ENCODE data around the gene AGBL4.

DNA sequence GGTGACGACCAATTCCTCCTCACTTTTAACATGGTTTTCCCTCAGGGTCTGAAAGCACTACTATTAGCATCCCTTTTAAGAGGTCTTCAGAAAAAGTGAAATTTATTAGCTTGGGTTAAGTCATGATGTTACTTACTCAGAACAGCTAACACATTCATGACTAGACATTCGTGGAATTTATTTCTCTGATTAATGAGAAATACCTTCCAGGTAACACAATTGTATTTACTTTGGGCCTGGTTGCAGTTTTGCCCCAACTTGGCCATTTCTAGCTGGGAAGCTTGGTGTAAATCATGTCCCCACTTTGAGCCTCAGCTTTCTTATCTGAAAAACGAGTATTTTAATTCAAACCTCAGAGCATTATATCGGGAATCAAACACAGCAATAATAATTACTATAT is 1432.6 kb downstream of the AGBL4 start:
- TF ChIP-seq, protein P1, sequence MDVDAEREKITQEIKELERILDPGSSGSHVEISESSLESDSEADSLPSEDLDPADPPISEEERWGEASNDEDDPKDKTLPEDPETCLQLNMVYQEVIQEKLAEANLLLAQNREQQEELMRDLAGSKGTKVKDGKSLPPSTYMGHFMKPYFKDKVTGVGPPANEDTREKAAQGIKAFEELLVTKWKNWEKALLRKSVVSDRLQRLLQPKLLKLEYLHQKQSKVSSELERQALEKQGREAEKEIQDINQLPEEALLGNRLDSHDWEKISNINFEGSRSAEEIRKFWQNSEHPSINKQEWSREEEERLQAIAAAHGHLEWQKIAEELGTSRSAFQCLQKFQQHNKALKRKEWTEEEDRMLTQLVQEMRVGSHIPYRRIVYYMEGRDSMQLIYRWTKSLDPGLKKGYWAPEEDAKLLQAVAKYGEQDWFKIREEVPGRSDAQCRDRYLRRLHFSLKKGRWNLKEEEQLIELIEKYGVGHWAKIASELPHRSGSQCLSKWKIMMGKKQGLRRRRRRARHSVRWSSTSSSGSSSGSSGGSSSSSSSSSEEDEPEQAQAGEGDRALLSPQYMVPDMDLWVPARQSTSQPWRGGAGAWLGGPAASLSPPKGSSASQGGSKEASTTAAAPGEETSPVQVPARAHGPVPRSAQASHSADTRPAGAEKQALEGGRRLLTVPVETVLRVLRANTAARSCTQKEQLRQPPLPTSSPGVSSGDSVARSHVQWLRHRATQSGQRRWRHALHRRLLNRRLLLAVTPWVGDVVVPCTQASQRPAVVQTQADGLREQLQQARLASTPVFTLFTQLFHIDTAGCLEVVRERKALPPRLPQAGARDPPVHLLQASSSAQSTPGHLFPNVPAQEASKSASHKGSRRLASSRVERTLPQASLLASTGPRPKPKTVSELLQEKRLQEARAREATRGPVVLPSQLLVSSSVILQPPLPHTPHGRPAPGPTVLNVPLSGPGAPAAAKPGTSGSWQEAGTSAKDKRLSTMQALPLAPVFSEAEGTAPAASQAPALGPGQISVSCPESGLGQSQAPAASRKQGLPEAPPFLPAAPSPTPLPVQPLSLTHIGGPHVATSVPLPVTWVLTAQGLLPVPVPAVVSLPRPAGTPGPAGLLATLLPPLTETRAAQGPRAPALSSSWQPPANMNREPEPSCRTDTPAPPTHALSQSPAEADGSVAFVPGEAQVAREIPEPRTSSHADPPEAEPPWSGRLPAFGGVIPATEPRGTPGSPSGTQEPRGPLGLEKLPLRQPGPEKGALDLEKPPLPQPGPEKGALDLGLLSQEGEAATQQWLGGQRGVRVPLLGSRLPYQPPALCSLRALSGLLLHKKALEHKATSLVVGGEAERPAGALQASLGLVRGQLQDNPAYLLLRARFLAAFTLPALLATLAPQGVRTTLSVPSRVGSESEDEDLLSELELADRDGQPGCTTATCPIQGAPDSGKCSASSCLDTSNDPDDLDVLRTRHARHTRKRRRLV (CRISPR knock-in tag; IDR thresholded peaks at IDR 0.05) = no peak
- TF ChIP-seq, protein P2, sequence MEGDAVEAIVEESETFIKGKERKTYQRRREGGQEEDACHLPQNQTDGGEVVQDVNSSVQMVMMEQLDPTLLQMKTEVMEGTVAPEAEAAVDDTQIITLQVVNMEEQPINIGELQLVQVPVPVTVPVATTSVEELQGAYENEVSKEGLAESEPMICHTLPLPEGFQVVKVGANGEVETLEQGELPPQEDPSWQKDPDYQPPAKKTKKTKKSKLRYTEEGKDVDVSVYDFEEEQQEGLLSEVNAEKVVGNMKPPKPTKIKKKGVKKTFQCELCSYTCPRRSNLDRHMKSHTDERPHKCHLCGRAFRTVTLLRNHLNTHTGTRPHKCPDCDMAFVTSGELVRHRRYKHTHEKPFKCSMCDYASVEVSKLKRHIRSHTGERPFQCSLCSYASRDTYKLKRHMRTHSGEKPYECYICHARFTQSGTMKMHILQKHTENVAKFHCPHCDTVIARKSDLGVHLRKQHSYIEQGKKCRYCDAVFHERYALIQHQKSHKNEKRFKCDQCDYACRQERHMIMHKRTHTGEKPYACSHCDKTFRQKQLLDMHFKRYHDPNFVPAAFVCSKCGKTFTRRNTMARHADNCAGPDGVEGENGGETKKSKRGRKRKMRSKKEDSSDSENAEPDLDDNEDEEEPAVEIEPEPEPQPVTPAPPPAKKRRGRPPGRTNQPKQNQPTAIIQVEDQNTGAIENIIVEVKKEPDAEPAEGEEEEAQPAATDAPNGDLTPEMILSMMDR (CRISPR knock-in tag; IDR thresholded peaks at IDR 0.05) = no peak
- TF ChIP-seq, protein P3, sequence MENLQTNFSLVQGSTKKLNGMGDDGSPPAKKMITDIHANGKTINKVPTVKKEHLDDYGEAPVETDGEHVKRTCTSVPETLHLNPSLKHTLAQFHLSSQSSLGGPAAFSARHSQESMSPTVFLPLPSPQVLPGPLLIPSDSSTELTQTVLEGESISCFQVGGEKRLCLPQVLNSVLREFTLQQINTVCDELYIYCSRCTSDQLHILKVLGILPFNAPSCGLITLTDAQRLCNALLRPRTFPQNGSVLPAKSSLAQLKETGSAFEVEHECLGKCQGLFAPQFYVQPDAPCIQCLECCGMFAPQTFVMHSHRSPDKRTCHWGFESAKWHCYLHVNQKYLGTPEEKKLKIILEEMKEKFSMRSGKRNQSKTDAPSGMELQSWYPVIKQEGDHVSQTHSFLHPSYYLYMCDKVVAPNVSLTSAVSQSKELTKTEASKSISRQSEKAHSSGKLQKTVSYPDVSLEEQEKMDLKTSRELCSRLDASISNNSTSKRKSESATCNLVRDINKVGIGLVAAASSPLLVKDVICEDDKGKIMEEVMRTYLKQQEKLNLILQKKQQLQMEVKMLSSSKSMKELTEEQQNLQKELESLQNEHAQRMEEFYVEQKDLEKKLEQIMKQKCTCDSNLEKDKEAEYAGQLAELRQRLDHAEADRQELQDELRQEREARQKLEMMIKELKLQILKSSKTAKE (CRISPR knock-in tag; IDR thresholded peaks at IDR 0.05; ENCODE audit: borderline replicate concordance) = no peak
- no peak for TF ChIP-seq TBL1XR1 (IDR thresholded peaks at IDR 0.05; ENCODE audit: borderline replicate concordance, low read length, partially characterized antibody)
- TF ChIP-seq, protein P4, sequence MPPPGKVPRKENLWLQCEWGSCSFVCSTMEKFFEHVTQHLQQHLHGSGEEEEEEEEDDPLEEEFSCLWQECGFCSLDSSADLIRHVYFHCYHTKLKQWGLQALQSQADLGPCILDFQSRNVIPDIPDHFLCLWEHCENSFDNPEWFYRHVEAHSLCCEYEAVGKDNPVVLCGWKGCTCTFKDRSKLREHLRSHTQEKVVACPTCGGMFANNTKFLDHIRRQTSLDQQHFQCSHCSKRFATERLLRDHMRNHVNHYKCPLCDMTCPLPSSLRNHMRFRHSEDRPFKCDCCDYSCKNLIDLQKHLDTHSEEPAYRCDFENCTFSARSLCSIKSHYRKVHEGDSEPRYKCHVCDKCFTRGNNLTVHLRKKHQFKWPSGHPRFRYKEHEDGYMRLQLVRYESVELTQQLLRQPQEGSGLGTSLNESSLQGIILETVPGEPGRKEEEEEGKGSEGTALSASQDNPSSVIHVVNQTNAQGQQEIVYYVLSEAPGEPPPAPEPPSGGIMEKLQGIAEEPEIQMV (CRISPR knock-in tag; IDR thresholded peaks at IDR 0.05; ENCODE audit: low read depth) = no peak
- no peak for TF ChIP-seq SMAD3 (CRISPR knock-in tag; IDR thresholded peaks at IDR 0.05)
- no peak for TF ChIP-seq SOX6 (IDR thresholded peaks at IDR 0.05)
- TF ChIP-seq SOX6 (CRISPR knock-in tag; IDR thresholded peaks at IDR 0.05) = no peak
